ENCODE measurements around the gene C2CD5. TPM values are rescaled to one million over a fixed set of nuclear protein-coding genes. Genes with fewer than 3 reads are reported as not detected.
"Not testable (repeated sequence)": the region's sequence is repeated elsewhere in the genome, so short reads cannot be mapped to it uniquely, and the experiment has no call there.

Gene C2CD5
- total RNA-seq, 1 donor from 2014 or later, result 47.1 TPM

GRCh38 chr12:22562036-22563028 is 18.0 kb upstream of the C2CD5 start:
- no peak for DNase-seq (ENCODE audit: low read depth, low spot score)
- Mint-ChIP-seq H3K4me1 (no peaks in the 10 kb centered on the region), H3K9me3 (peaks cover 3% of the 10 kb centered on the region), H3K27ac (ENCODE audit: unreplicated experiment) (no peak overlapping the region), H3K36me3 (ENCODE audit: low read depth) (no peaks in the 10 kb centered on the region), H3K4me3 (no peak overlapping the region), H3K27me3 (ENCODE audit: low read depth) (no peaks in the 10 kb centered on the region)
- no peak for TF ChIP-seq CTCF (conservative IDR thresholded peaks at IDR 0.05)

GRCh38 chr12:22554750-22555149 is 10.4 kb upstream of the C2CD5 start:
- not testable (repeated sequence) for DNase-seq (ENCODE audit: low read depth, low spot score); H3K9me3 Mint-ChIP-seq; H3K4me3 Mint-ChIP-seq; H3K36me3 Mint-ChIP-seq (ENCODE audit: low read depth); H3K27me3 Mint-ChIP-seq (ENCODE audit: low read depth); H3K4me1 Mint-ChIP-seq; H3K27ac Mint-ChIP-seq (ENCODE audit: unreplicated experiment)

- no peak for DNase-seq (ENCODE audit: low read depth, low spot score)
- Mint-ChIP-seq H3K27me3 (ENCODE audit: low read depth) (no peaks in the 10 kb centered on the region), H3K36me3 (ENCODE audit: low read depth) (peaks cover 9% of the 10 kb centered on the region), H3K4me3 (no peak overlapping the region), H3K9me3 (peaks cover 9% of the 10 kb centered on the region), H3K4me1 (no peaks in the 10 kb centered on the region), H3K27ac (ENCODE audit: unreplicated experiment) (no peak overlapping the region)
- TF ChIP-seq CTCF (conservative IDR thresholded peaks at IDR 0.05), result no peak
Measured at GRCh38 chr12:22551624-22552023, 7.3 kb upstream of the C2CD5 start.

DNA sequence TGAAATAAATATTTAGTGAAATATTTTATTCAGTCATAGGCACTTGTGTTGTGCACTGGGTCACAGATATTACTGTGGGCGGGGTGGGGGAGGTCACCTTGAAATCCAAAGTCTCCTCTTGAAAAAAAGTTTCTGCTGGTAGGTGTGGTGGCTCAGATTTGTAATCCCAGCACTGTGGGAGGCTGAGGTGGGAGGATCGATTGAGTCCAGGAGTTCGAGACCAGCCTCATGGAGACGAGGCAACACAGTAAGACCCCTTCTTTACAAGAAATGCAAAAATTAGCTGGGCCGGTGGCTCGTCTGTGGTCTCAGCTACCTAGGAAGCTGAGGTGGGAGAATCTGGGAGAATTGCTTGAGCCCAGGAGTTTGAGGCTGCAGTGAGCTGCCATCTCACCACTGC is 913 bp upstream of the C2CD5 start:
- no peak for DNase-seq (ENCODE audit: low read depth, low spot score)
- H3K27me3 Mint-ChIP-seq (ENCODE audit: low read depth), result no peaks in the 10 kb centered on the region
- peaks cover 3% of the 10 kb centered on the region for H3K9me3 Mint-ChIP-seq
- no peak overlapping the region for H3K27ac Mint-ChIP-seq (ENCODE audit: unreplicated experiment)
- H3K4me1 Mint-ChIP-seq, result peaks cover 34% of the 10 kb centered on the region
- TF ChIP-seq CTCF (conservative IDR thresholded peaks at IDR 0.05), result no peak
- H3K4me3 Mint-ChIP-seq, result no peak overlapping the region
- H3K36me3 Mint-ChIP-seq (ENCODE audit: low read depth), result peaks cover 11% of the 10 kb centered on the region

DNA sequence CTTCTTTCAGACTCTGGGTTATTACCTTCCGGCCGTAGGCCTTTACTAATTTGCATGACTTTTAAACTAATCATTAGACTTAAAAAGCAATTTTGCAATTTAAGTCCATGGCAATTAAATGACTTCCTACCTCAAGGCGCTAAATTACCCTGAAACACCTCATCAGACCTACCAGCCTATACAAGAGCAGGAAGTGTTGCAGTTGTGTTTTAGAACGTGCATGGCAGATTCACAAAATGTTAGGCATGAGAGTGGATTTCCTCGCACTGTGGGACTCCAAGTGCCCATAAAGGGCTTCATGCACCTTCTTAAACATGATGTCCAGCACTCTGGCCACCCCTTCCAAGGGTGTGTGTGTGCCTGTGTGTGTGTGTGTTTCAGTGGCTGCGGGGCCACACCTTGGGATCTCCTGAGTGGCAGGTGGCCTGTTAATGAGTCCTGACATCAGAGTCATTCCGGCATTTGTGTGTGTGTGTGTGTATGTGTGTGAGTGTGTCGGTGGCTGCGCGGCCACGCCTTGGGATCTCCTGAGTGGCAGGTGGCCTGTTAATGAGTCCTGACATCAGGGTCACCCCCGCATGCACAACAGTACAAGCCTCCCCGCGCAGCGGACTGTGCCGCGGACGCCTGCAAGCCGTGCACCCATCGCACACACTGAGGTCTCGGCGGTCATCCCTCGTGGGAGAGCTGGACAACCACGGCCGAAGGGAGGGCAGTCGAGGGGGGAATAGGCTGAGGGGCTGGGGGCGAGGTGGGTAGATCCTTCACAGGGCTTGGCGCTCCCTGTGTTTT is 900 bp downstream of the C2CD5 start:
- no peak for DNase-seq (ENCODE audit: low read depth, low spot score)
- Mint-ChIP-seq H3K9me3 (peaks cover 3% of the 10 kb centered on the region), H3K4me1 (peaks cover 44% of the 10 kb centered on the region), H3K4me3 (peak overlapping the region; percentile 93), H3K36me3 (ENCODE audit: low read depth) (peaks cover 22% of the 10 kb centered on the region), H3K27ac (ENCODE audit: unreplicated experiment) (peak overlapping the region; percentile 98), H3K27me3 (ENCODE audit: low read depth) (no peaks in the 10 kb centered on the region)
- TF ChIP-seq CTCF (conservative IDR thresholded peaks at IDR 0.05), result no peak

Measured in neural crest cell (in vitro differentiated cells).